T-helper 2 cell treated with Interferon-gamma antibody and Interleukin-4, amounts not matched to agents 5 μg/mL and 100 μg/mL, for 36 hours (primary cell): ENCODE measurements around the gene NID1.

Source experiments
- DNase-seq: peaks from one replicate; pipeline ENCODE4 v3.0.0; 2021; ENCODE audit warnings: low spot score
- H3K27ac Mint-ChIP-seq: one replicate; pipeline ENCODE4 v1.8.0; 2021; ENCODE audit warnings: mild to moderate bottlenecking, mixed read lengths
- H3K27me3 Mint-ChIP-seq: one replicate; pipeline ENCODE4 v1.8.0; 2021; ENCODE audit warnings: low read depth, mixed read lengths
- H3K36me3 Mint-ChIP-seq: one replicate; pipeline ENCODE4 v1.8.0; 2021; ENCODE audit warnings: low read depth, mixed read lengths
- H3K4me1 Mint-ChIP-seq: one replicate; pipeline ENCODE4 v1.8.0; 2021; ENCODE audit warnings: low read depth, mixed read lengths
- H3K4me3 Mint-ChIP-seq: one replicate; pipeline ENCODE4 v1.8.0; 2022; ENCODE audit warnings: mild to moderate bottlenecking, moderate library complexity, mixed read lengths
- H3K9me3 Mint-ChIP-seq: one replicate; pipeline ENCODE4 v1.8.0; 2021; ENCODE audit warnings: mixed read lengths

NID1 gene

GRCh38 chr1:236064674-236065508 is at the start of gene NID1:
NID1 (minus strand) TSS chr1:236065090; CDS start chr1:236065079, 11 bp downstream.
- Mint-ChIP-seq H3K9me3 (no peaks in the 10 kb centered on the region), H3K4me1 (peaks cover 16% of the 10 kb centered on the region), H3K4me3 (peak within 1 kb of the TSS; percentile 57), H3K27ac (no peak within 1 kb of the TSS), H3K27me3 (peaks cover 53% of the 10 kb centered on the region), H3K36me3 (no peaks in the 10 kb centered on the region)
- DNase-seq = no peak

DNA sequence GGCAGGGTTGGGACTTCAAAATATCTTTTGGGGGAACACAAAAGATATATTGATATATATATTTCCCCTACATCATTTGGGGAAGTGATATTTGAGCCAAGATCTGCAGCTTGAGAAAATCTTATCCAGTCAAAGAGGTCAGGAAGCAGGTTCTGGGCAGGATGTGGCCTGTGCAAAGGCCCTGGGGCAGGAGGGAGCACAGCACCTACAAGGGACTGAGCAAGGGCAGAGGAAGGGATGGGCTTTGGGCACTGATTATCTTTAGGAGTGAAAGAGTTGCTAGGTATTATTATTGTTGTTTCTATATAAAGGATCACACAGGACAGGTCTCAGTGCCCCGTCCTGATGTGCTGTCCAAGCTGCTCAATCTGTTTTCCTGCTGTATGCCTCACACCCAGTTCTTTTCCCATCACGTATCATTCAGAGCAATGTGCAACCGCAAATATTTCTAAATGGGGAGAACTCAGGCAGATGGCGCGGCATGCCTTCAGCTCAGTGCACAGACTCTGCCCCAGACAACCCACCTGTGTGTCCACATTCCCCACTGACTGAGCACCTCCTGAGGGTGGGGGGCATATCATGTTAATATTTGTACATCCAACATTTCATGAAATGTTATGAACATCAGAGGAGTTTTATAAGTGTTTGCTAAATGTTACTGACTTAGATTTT is 49.3 kb upstream of the NID1 start:
- DNase-seq = no peak
- Mint-ChIP-seq H3K9me3 (no peaks in the 10 kb centered on the region), H3K4me1 (no peaks in the 10 kb centered on the region), H3K4me3 (no peak overlapping the region), H3K36me3 (no peaks in the 10 kb centered on the region), H3K27me3 (peaks cover 10% of the 10 kb centered on the region), H3K27ac (no peak overlapping the region)

GRCh38 chr1:236113324-236114032 is 48.6 kb upstream of the NID1 start:
- peaks cover 9% of the 10 kb centered on the region for H3K27me3 Mint-ChIP-seq
- no peak overlapping the region for H3K27ac Mint-ChIP-seq
- H3K9me3 Mint-ChIP-seq = no peaks in the 10 kb centered on the region
- DNase-seq = no peak
- H3K4me1 Mint-ChIP-seq = no peaks in the 10 kb centered on the region
- no peak overlapping the region for H3K4me3 Mint-ChIP-seq
- no peaks in the 10 kb centered on the region for H3K36me3 Mint-ChIP-seq

- DNase-seq = no peak
- no peaks in the 10 kb centered on the region for H3K9me3 Mint-ChIP-seq
- no peaks in the 10 kb centered on the region for H3K36me3 Mint-ChIP-seq
- no peak overlapping the region for H3K27ac Mint-ChIP-seq
- peaks cover 4% of the 10 kb centered on the region for H3K27me3 Mint-ChIP-seq
- no peaks in the 10 kb centered on the region for H3K4me1 Mint-ChIP-seq
- no peak overlapping the region for H3K4me3 Mint-ChIP-seq
Measured at GRCh38 chr1:236112332-236112627, 47.4 kb upstream of the NID1 start.

GRCh38 chr1:236111527-236112331 is 46.8 kb upstream of the NID1 start:
- Mint-ChIP-seq H3K27me3 (peaks cover 7% of the 10 kb centered on the region), H3K9me3 (no peaks in the 10 kb centered on the region), H3K27ac (no peak overlapping the region), H3K4me3 (no peak overlapping the region), H3K36me3 (no peaks in the 10 kb centered on the region), H3K4me1 (peaks cover 3% of the 10 kb centered on the region)
- DNase-seq = no peak

- DNase-seq = no peak
- Mint-ChIP-seq H3K4me1 (peaks cover 3% of the 10 kb centered on the region), H3K27me3 (peaks cover 7% of the 10 kb centered on the region), H3K27ac (no peak overlapping the region), H3K4me3 (no peak overlapping the region), H3K36me3 (no peaks in the 10 kb centered on the region), H3K9me3 (no peaks in the 10 kb centered on the region)
Measured at GRCh38 chr1:236110137-236110536, 45.2 kb upstream of the NID1 start.

GRCh38 chr1:236108027-236108648 is 43.2 kb upstream of the NID1 start:
- peaks cover 3% of the 10 kb centered on the region for H3K27me3 Mint-ChIP-seq
- H3K27ac Mint-ChIP-seq = no peak overlapping the region
- DNase-seq = no peak
- no peaks in the 10 kb centered on the region for H3K9me3 Mint-ChIP-seq
- H3K4me1 Mint-ChIP-seq = peaks cover 5% of the 10 kb centered on the region
- H3K36me3 Mint-ChIP-seq = no peaks in the 10 kb centered on the region
- H3K4me3 Mint-ChIP-seq = no peak overlapping the region

GRCh38 chr1:236107121-236107907 is 42.4 kb upstream of the NID1 start:
- Mint-ChIP-seq H3K36me3 (no peaks in the 10 kb centered on the region), H3K4me3 (no peak overlapping the region), H3K27me3 (peaks cover 3% of the 10 kb centered on the region), H3K9me3 (no peaks in the 10 kb centered on the region), H3K27ac (no peak overlapping the region), H3K4me1 (peaks cover 5% of the 10 kb centered on the region)
- no peak for DNase-seq

DNA sequence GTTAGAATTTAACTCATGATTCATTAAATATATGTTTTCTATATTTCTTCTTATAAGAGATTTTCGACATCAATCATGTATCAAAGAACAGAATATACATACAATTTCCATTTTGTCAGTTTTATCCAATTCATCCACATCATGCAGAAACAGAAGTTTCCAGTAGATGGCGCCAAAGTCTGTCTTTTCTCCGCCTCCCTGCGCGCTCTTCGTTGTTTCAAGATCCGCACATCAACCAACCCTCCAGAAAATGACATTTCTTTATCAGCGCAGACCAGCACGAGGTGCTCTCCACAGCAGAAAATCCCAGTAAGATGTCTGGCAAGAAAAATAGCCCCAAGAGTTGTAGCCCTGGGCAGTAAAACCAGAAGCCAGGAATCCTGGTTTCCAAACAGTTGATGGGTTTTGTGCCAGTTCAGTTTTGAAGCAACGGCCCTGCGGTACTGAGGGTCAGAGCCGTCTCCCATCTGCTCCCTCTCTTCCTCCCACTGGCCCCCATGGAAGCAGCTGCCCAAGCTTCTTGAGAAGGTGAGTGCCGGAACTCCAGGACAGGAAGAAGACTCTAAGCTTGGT is 38.8 kb upstream of the NID1 start:
- Mint-ChIP-seq H3K27ac (no peak overlapping the region), H3K9me3 (no peaks in the 10 kb centered on the region), H3K4me1 (peaks cover 5% of the 10 kb centered on the region), H3K36me3 (no peaks in the 10 kb centered on the region), H3K4me3 (no peak overlapping the region), H3K27me3 (peaks cover 3% of the 10 kb centered on the region)
- DNase-seq = peak; percentile 40

DNA sequence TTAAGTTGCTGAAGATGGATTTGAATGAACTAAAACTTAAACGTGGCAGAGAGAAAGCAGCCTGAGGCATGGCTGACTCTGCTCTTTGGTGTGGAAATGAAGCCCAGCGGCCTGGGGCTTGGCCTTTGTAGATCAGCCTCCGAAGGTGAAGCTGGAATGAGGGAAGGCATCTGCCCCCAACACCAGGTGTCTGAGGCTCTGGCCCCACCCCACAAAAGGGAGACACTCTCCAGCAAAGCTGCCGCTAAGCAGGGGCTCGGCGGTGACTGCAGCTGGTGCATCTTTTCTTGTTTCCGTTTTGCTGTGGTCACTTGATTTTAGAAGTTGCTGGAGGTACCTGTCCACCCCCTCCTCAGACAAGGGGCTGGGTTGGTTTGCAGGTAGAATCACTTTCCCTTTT is 38.2 kb upstream of the NID1 start:
- H3K27ac Mint-ChIP-seq = no peak overlapping the region
- peaks cover 3% of the 10 kb centered on the region for H3K27me3 Mint-ChIP-seq
- H3K36me3 Mint-ChIP-seq = no peaks in the 10 kb centered on the region
- no peak overlapping the region for H3K4me3 Mint-ChIP-seq
- H3K9me3 Mint-ChIP-seq = no peaks in the 10 kb centered on the region
- DNase-seq = no peak
- peaks cover 5% of the 10 kb centered on the region for H3K4me1 Mint-ChIP-seq

DNA sequence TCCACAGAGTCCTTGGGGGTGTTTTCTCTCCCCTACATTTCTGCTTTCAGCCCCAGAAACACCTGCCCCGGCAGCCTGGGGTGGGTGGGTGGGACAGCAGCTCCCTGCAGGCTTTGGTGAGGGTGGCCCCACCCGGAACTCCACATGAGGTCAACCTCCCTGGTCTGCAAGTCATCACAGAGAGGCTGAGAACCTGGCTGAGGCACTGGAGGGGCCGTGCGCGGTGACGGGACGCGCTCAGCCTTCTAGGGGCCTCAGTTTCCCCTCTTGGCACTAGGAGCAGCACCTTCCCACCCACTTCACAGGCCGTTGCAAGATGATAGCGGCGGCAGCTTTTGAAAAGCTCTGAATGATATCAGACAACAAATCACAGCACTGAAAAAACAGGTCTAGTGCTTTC is 37.7 kb upstream of the NID1 start:
- Mint-ChIP-seq H3K4me3 (no peak overlapping the region), H3K27me3 (peaks cover 3% of the 10 kb centered on the region), H3K27ac (no peak overlapping the region), H3K36me3 (no peaks in the 10 kb centered on the region), H3K9me3 (no peaks in the 10 kb centered on the region), H3K4me1 (peaks cover 5% of the 10 kb centered on the region)
- no peak for DNase-seq

DNA sequence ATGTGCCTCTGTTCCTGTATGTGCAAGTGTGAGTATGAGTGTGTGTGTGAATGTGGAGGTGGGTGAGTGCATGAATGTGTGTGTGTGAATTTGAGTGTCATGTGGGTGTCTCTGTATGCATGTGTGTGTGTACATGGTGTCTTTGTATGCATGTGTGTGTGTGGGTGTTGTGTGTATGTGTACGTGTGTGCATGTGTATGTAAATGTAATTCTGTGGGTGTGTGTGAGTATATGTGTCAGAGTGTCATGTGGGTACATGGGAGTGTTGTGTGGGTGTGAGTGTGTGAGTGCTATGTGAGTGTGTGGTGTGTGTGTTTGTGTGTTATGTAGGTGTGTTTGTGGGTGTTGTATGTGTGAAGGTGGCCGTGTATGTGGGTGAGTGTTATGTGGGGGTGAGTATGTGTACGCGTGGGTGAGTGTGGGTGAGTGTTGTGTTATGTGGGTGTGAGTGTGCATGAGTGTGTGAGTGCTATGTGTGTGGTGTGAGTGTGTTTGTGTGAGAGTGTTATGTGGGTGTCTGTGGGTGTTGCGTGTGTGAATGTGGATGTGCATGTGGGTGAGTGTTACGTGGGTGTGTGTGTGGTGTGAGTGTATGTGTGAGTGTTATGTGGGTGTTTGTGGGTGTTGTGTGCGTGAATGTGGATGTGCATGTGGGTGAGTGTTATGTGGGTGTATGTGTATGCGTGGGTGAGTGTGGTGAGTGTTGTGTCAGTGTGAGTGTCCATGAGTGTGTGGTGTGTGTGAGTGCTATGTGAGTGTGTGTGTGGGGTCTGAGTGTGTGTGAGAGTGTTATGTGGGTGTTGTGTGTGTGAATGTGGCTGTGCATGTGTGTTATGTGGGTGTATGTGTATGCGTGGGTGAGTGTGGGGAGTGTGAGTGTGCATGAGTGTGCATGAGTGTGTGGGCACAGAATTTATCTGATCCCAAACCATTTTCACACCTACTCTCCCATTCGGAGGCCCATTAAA is 36.6 kb upstream of the NID1 start:
- Mint-ChIP-seq H3K4me3 (no peak overlapping the region), H3K27me3 (no peaks in the 10 kb centered on the region)

More for the DNA sequence above, 36.6 kb upstream of the NID1 start:
- no peak overlapping the region for H3K27ac Mint-ChIP-seq
- no peaks in the 10 kb centered on the region for H3K36me3 Mint-ChIP-seq
- no peak for DNase-seq
- peaks cover 4% of the 10 kb centered on the region for H3K9me3 Mint-ChIP-seq
- H3K4me1 Mint-ChIP-seq = peaks cover 2% of the 10 kb centered on the region
